ENCODE measurements around the gene KLRC3.
"Not testable (repeated sequence)": the region's sequence is repeated elsewhere in the genome, so short reads cannot be mapped to it uniquely, and the experiment has no call there.

The KLRC3 gene

GRCh38 chr12:10368206-10369171 lies 51.9 kb downstream of the KLRC3 start:
- DNase-seq: no peak

DNA sequence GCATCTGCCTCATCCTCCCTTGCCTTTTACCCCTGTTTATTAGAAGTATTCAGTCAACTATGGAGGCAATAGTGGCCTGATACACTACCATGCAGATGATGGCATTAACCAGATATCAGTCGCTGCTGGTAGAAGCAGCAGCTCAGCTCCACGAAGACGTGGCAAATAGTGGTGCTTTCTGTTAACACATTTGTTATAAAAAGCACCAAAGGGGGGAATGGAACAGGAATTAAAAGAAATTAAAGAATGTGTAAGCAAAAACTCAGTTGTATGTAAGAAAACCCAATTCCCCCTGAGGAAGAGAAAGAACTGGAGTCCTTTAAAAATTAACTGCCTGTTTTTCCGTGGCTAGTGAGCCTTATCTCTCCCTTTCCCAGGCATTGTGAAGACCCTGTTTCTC lies 52.7 kb downstream of the KLRC3 start:
- not testable (repeated sequence) for DNase-seq

DNA sequence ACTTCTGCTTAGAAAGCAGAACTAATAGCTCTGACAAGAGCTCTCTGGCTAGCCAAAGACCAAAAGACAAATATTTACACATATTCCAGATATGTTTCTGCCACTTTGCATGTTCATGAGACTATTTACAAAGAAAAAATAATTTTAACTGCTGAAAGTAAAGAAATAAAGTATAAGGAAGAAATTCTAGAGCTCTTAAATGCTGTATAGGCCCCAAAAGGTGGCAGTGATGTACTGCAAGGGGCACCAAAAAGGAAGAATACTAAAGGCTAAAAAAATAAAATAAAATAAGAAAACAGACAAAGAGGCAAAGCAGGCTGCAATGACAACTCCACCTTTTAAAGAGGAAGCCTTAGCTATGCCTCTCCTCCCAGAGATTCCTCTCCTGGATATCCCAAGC lies 53.5 kb downstream of the KLRC3 start:
- no peak for DNase-seq

DNA sequence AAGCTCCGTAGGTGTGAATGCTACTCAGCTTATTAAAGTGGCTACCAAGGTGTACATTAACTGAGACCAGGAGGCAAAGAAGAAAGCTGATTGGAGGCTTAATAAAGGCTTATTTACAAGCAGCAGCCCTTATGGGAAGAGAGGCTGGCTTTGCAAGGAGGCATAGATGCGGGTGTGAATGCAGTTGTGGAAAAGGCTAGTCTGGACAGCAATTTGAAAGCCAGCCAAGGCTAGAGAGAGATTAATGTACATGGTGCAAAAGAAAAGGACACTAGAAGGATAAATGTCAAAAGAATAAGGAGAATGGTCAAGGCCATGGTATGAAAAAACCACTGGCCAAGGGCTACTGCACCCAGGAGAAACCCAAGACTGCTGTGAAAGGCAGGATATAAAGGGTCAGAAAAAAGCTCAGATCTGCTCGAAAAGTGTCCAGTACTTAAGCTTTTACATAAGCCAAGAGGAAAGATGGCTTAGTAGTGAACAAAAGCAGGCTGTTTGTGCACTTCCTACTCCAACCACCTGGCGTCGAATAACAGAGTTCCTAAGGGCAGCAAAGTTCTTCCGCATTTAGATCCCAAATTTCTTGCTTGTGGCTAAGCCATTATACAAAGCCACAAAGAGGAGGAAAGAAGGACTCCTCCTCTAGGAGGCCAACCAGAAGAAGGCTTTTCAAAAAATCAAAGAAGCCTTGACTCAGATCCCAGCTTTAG lies 54.5 kb downstream of the KLRC3 start:
- no peak for DNase-seq

DNA sequence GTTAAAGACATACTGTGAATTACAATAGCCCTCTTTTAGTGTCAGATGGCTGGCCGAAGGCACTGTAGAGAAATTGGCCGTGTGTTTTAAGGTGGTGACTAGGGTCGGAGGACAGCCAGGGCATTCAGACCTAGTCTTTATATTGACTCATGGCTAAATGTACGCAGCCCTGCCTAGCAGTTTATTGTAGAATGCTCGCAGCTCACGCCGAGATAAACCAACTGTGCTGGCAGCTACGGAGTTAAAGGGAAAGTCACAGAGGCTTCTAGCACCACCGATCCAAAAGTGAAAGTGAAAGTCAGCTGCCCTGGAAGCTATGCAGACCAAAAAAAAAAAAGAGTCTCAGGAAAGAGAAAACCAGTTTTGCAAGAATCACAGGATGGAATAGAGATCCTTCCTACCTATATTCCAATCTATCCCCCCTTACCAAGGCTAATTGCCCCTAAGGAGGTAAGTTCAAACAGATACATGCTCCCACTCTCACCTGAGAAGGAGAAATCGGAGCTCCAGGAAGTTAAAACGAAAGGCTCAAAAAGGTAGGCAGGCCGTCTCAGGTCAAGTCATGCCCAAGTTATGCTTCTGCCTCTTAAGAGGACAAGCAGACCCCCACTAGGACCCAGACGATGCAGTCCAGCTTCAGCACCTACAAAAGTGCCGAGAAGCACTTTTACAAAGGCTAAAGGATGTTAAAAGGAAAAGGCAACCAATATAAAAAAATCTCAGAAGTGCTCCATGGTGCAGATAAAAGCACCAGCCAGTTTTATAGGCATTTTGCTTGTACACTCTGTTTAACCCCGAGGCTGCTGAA lies 55.4 kb downstream of the KLRC3 start:
- DNase-seq: peak; percentile 44

GRCh38 chr12:10363914-10364814 lies 56.2 kb downstream of the KLRC3 start:
- DNase-seq: no peak

- DNase-seq: no peak
These were observed 56.8 kb downstream of the KLRC3 start for GRCh38 chr12:10363658-10363913.

DNA sequence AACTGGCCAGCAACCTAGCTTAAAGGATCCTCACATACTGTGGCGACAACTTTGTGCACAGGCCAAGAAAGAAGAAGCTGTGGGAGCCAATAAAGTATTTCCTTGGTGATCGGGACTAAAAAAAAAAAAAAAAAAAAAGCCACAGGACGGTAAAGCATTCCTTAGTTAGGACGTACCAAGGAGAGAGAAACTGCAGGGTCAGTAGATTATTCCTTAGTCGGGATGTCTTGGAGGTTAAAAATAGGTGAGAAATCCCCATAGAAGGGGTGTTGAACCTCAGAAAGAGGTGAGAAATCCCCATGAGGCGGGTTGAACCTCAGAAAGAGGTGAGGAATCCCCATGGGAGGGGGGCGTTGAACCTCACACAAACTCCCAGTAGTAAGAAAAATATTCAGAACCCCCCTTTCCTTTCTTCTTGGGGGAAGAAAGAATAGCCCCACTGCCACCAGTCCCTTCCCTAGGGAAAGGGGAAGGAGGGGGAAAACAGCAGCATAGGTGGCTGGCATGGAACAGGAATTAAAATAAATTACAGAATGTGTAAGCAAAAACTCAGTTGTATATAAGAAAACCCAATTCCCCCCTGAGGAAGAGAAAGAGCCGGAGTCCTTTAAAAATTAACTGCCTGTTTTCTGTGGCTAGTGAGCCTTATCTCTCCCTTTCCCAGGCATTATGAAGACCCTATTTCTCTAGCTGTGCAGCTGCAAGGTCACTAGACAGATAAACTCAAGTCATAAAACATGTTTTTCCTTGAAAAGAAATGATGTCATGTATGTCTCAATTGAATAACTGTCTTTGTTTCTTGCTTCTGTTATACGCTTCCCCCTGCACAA lies 57.4 kb downstream of the KLRC3 start:
- DNase-seq: no peak

DNA sequence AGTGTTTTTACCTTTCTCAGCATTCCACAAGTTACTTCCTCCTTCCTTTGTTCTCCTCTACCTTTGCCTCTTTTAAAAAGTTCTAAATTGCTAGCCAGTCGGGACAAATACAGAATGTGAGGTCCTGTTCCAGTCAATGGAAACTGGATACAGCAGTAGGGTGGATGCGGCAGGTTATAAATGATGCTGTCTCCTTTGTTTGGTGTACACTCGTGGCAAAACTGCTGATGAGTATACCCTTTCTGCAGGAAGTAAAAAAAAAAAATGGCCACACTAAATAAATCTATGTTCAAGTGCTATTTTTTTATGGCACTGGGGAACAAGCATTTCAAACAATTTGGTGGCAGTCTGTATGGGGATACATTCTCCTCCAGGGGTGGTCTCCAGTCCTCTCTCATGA lies 58.1 kb downstream of the KLRC3 start:
- no peak for DNase-seq
